Neuronal stem cell (in vitro differentiated cells): ENCODE results near the gene FER1L5.

Experiments
- DNase-seq: peaks from one replicate; pipeline ENCODE4 v3.0.0-alpha.2; 2013; ENCODE audit warnings: low spot score
- H2AFZ ChIP-seq: one replicate; pipeline ENCODE4 v1.6.1; 2013; ENCODE audit warnings: mild to moderate bottlenecking, low read length, inconsistent platforms
- H2AK5ac ChIP-seq: 2 replicates; pipeline ENCODE4 v1.6.1; 2013; ENCODE audit warnings: low read depth, mild to moderate bottlenecking, inconsistent platforms, low read length, moderate library complexity, mixed read lengths
- H2BK120ac ChIP-seq: 2 replicates; pipeline ENCODE4 v1.6.1; 2013; ENCODE audit warnings: low read depth, mild to moderate bottlenecking, inconsistent platforms, low read length, moderate library complexity, mixed read lengths
- H2BK12ac ChIP-seq: one replicate; pipeline ENCODE4 v1.6.1; 2013; ENCODE audit warnings: low read length, inconsistent platforms
- H2BK15ac ChIP-seq: 2 replicates; pipeline ENCODE4 v1.6.1; 2013; ENCODE audit warnings: mild to moderate bottlenecking, low read length, inconsistent platforms, mixed read lengths
- H2BK5ac ChIP-seq: one replicate; pipeline ENCODE4 v1.6.1; 2013; ENCODE audit warnings: inconsistent platforms, mild to moderate bottlenecking, low read length, moderate library complexity
- H3K14ac ChIP-seq: one replicate; pipeline ENCODE4 v1.6.1; 2013; ENCODE audit warnings: low read length, inconsistent platforms
- H3K18ac ChIP-seq: 2 replicates; pipeline ENCODE4 v1.6.1; 2013; ENCODE audit warnings: low read length, inconsistent platforms
- H3K23ac ChIP-seq: 2 replicates; pipeline ENCODE4 v1.6.1; 2013; ENCODE audit warnings: low read depth, mild to moderate bottlenecking, mixed read lengths, low read length, inconsistent platforms; ENCODE audit not compliant: poor library complexity
- H3K27ac ChIP-seq: replicated peaks from 3 replicates; pipeline ENCODE4 v1.5.1; 2013; ENCODE audit warnings: low read length, inconsistent platforms
- H3K27me3 ChIP-seq, 3 experiments: 2 replicates each; pipeline ENCODE4 v1.6.1; 2013; ENCODE audit warnings: low read length in 3 of 3, mild to moderate bottlenecking in 2 of 3, inconsistent platforms in 1 of 3, low read depth in 1 of 3, mixed read lengths in 1 of 3, moderate library complexity in 1 of 3; ENCODE audit not compliant: control insufficient read depth in 3 of 3, insufficient read depth in 3 of 3
- H3K36me3 ChIP-seq, 2 donors: replicated peaks in 1 of 2; 2 replicates each; pipeline ENCODE4 v1.6.1; 2013; ENCODE audit warnings: low read length in 2 of 2; ENCODE audit not compliant: control insufficient read depth in 2 of 2, insufficient read depth in 2 of 2
- H3K4ac ChIP-seq: 2 replicates; pipeline ENCODE4 v1.6.1; 2013; ENCODE audit warnings: inconsistent platforms, mild to moderate bottlenecking, low read length, moderate library complexity
- H3K4me1 ChIP-seq, 2 donors: 1 replicate in 1 of 2; 2 replicates in 1 of 2; pipeline ENCODE4 v1.6.1; 2013; ENCODE audit warnings: low read length in 2 of 2, low read depth in 1 of 2; ENCODE audit not compliant: control insufficient read depth in 2 of 2, insufficient read depth in 1 of 2
- H3K4me2 ChIP-seq: one replicate; pipeline ENCODE4 v1.6.1; 2013; ENCODE audit warnings: mild to moderate bottlenecking, low read length, inconsistent platforms; ENCODE audit not compliant: insufficient read depth, poor library complexity, severe bottlenecking
- H3K4me3 ChIP-seq, 2 donors: 2 replicates each; pipeline ENCODE4 v1.5.1; 2013; ENCODE audit warnings: low read length in 2 of 2, mild to moderate bottlenecking in 2 of 2, inconsistent platforms in 1 of 2, moderate library complexity in 1 of 2
- H3K79me1 ChIP-seq: one replicate; pipeline ENCODE4 v1.6.1; 2013; ENCODE audit warnings: low read depth, mild to moderate bottlenecking, inconsistent platforms, low read length, moderate library complexity
- H3K9ac ChIP-seq: one replicate; pipeline ENCODE4 v1.6.1; 2013; ENCODE audit warnings: mild to moderate bottlenecking, low read depth, low read length, inconsistent platforms; ENCODE audit not compliant: poor library complexity
- H3K9me3 ChIP-seq, 2 donors: replicated peaks in 1 of 2; 2 replicates each; pipeline versions ENCODE3 to v1.6.1; 2013; ENCODE audit warnings: low read length in 2 of 2, mild to moderate bottlenecking in 2 of 2, inconsistent platforms in 1 of 2, low read depth in 1 of 2, mixed read lengths in 1 of 2, moderate library complexity in 1 of 2; ENCODE audit not compliant: control insufficient read depth in 2 of 2, insufficient read depth in 1 of 2
- H4K8ac ChIP-seq: one replicate; pipeline ENCODE4 v1.6.1; 2013; ENCODE audit warnings: low read depth, mild to moderate bottlenecking, inconsistent platforms, low read length, moderate library complexity
- H4K91ac ChIP-seq: one replicate; pipeline ENCODE4 v1.6.1; 2013; ENCODE audit warnings: low read length, low read depth, mild to moderate bottlenecking, inconsistent platforms; ENCODE audit not compliant: poor library complexity
- WGBS, 2 donors: extraction: QIAGEN DNeasy Blood & Tissue Kit; methylation state at CpG; one replicate each; pipeline ENCODE4 v1.1.7; 2013; ENCODE audit warnings: missing lambda C conversion rate in 2 of 2, mixed read lengths in 1 of 2; ENCODE audit not compliant: insufficient read length in 2 of 2, insufficient replicate concordance in 1 of 2; ENCODE audit errors: extremely low coverage in 2 of 2; 5-methylcytosine and 5-hydroxymethylcytosine counted together

The FER1L5 gene

GRCh38 chr2:96618596-96619283, 23.8 kb upstream of the FER1L5 start:
- H3K14ac ChIP-seq: no peak overlapping the region
- peaks cover 18 to 90% of the 10 kb centered on the region in 2 donors for H3K36me3 ChIP-seq
- H4K91ac ChIP-seq: no peak overlapping the region
- H3K4me1 ChIP-seq: no peaks in the 10 kb centered on the region
- no peak overlapping the region for H3K4me2 ChIP-seq
- H3K9me3 ChIP-seq: no peaks in the 10 kb centered on the region
- no peaks in the 10 kb centered on the region for H3K79me1 ChIP-seq
- H3K18ac ChIP-seq: no peak overlapping the region
- no peak overlapping the region for H2BK120ac ChIP-seq
- H3K4ac ChIP-seq: no peak overlapping the region
- H3K23ac ChIP-seq: no peak overlapping the region
- H2AFZ ChIP-seq: no peak overlapping the region
- DNase-seq: no peak
- no peak overlapping the region for H2AK5ac ChIP-seq
- H3K27me3 ChIP-seq: no peaks in the 10 kb centered on the region
- no peak overlapping the region for H2BK5ac ChIP-seq
- WGBS, 2 donors: no CpG with 5 or more reads among the region's 8 CpGs
- H2BK12ac ChIP-seq: no peak overlapping the region
- H2BK15ac ChIP-seq: no peak overlapping the region
- H3K4me3 ChIP-seq: no peak overlapping the region
- H4K8ac ChIP-seq: no peak overlapping the region
- no peak overlapping the region for H3K27ac ChIP-seq
- no peak overlapping the region for H3K9ac ChIP-seq

- Histone ChIP-seq H2BK15ac (no peak overlapping the region), H2AFZ (no peak overlapping the region), H3K23ac (peak overlapping the region; percentile 1), H3K14ac (no peak overlapping the region), H3K4me2 (no peak overlapping the region), H3K27me3 (no peaks in the 10 kb centered on the region), H2BK12ac (no peak overlapping the region), H4K8ac (no peak overlapping the region), H2BK120ac (no peak overlapping the region), H3K36me3 (peaks cover 11 to 83% of the 10 kb centered on the region in 2 donors), H2AK5ac (no peak overlapping the region), H3K9ac (no peak overlapping the region), H4K91ac (no peak overlapping the region), H3K27ac (no peak overlapping the region), H3K4me3 (peak overlapping the region in 1 of 2 donors; percentile 14), H3K4ac (no peak overlapping the region), H3K18ac (no peak overlapping the region), H3K9me3 (no peaks in the 10 kb centered on the region), H3K79me1 (no peaks in the 10 kb centered on the region), H2BK5ac (no peak overlapping the region), H3K4me1 (peaks cover 0 to 5% of the 10 kb centered on the region in 2 donors)
- no CpG with 5 or more reads among the region's 3 CpGs for WGBS, 2 donors
- no peak for DNase-seq
Observed at GRCh38 chr2:96622544-96622943, 20.0 kb upstream of the FER1L5 start.

GRCh38 chr2:96623116-96623515, 19.4 kb upstream of the FER1L5 start:
- peaks cover 14 to 84% of the 10 kb centered on the region in 2 donors for H3K36me3 ChIP-seq
- H2BK15ac ChIP-seq: no peak overlapping the region
- H2AFZ ChIP-seq: no peak overlapping the region
- no peak overlapping the region for H4K91ac ChIP-seq
- no peak overlapping the region for H3K9ac ChIP-seq
- no peak overlapping the region for H3K4me3 ChIP-seq
- no peak overlapping the region for H4K8ac ChIP-seq
- H2BK5ac ChIP-seq: no peak overlapping the region
- no peak overlapping the region for H3K4ac ChIP-seq
- no peak overlapping the region for H3K14ac ChIP-seq
- H3K27ac ChIP-seq: no peak overlapping the region
- no peak overlapping the region for H3K4me2 ChIP-seq
- no peak overlapping the region for H2BK12ac ChIP-seq
- no peak for DNase-seq
- H3K23ac ChIP-seq: no peak overlapping the region
- WGBS, 2 donors: no CpG with 5 or more reads among the region's 3 CpGs
- H3K79me1 ChIP-seq: no peaks in the 10 kb centered on the region
- H3K27me3 ChIP-seq: no peaks in the 10 kb centered on the region
- no peak overlapping the region for H3K18ac ChIP-seq
- H2AK5ac ChIP-seq: no peak overlapping the region
- H3K9me3 ChIP-seq: no peaks in the 10 kb centered on the region
- H2BK120ac ChIP-seq: no peak overlapping the region
- peaks cover 0 to 5% of the 10 kb centered on the region in 2 donors for H3K4me1 ChIP-seq

GRCh38 chr2:96625571-96626552, 16.7 kb upstream of the FER1L5 start:
- no peak overlapping the region for H3K9ac ChIP-seq

More at GRCh38 chr2:96625571-96626552, 16.7 kb upstream of the FER1L5 start:
- no peak overlapping the region for H3K4ac ChIP-seq
- H3K36me3 ChIP-seq: peaks cover 7 to 83% of the 10 kb centered on the region in 2 donors
- H4K8ac ChIP-seq: no peak overlapping the region
- no peak overlapping the region for H3K23ac ChIP-seq
- H3K4me3 ChIP-seq: no peak overlapping the region
- no CpG with 5 or more reads among the region's 5 CpGs for WGBS, 2 donors
- no peak overlapping the region for H2BK12ac ChIP-seq
- H2BK5ac ChIP-seq: no peak overlapping the region
- H3K27me3 ChIP-seq: no peaks in the 10 kb centered on the region
- H4K91ac ChIP-seq: no peak overlapping the region
- H2BK15ac ChIP-seq: no peak overlapping the region
- DNase-seq: no peak
- H3K14ac ChIP-seq: no peak overlapping the region
- peaks cover 0 to 5% of the 10 kb centered on the region in 2 donors for H3K4me1 ChIP-seq
- H2AFZ ChIP-seq: no peak overlapping the region
- no peak overlapping the region for H3K27ac ChIP-seq
- no peak overlapping the region for H3K18ac ChIP-seq
- H3K9me3 ChIP-seq: no peaks in the 10 kb centered on the region
- H2BK120ac ChIP-seq: no peak overlapping the region
- no peak overlapping the region for H2AK5ac ChIP-seq
- no peak overlapping the region for H3K4me2 ChIP-seq
- H3K79me1 ChIP-seq: no peaks in the 10 kb centered on the region
